GM12865 (cell line): ENCODE results near the gene DLG1.
"Not testable (repeated sequence)": the region's sequence is repeated elsewhere in the genome, so short reads cannot be mapped to it uniquely, and the experiment has no call there.

ENCODE experiments used
- DNase-seq: peaks from one replicate; pipeline ENCODE4 v3.0.0; 2010; ENCODE audit warnings: low read depth
- H3K4me3 ChIP-seq: 2 replicates; pipeline ENCODE4 v1.5.1; 2011; ENCODE audit warnings: mild to moderate bottlenecking, low read depth, low read length, control low read depth
- CTCF ChIP-seq: IDR thresholded peaks from 2 replicates; pipeline ENCODE4 v1.5.1; 2011; ENCODE audit warnings: low read length, control low read depth, low read depth, inconsistent platforms; ENCODE audit not compliant: insufficient read depth; ENCODE audit errors: missing control alignments

The DLG1 gene

GRCh38 chr3:197216169-197216860, 82.1 kb downstream of the DLG1 start:
- no peak for TF ChIP-seq CTCF
- no peak overlapping the region for H3K4me3 ChIP-seq
- no peak for DNase-seq

- no peak for TF ChIP-seq CTCF
- no peak overlapping the region for H3K4me3 ChIP-seq
- DNase-seq = no peak
Observed at GRCh38 chr3:197212290-197212689, 86.1 kb downstream of the DLG1 start.

GRCh38 chr3:197211698-197212097, 86.7 kb downstream of the DLG1 start:
- not testable (repeated sequence) for H3K4me3 ChIP-seq, DNase-seq

- no peak for DNase-seq
- no peak for TF ChIP-seq CTCF
- H3K4me3 ChIP-seq = no peak overlapping the region
Observed at GRCh38 chr3:197209366-197210260, 88.8 kb downstream of the DLG1 start.

- TF ChIP-seq CTCF = no peak
- no peak overlapping the region for H3K4me3 ChIP-seq
- DNase-seq = no peak
Observed at GRCh38 chr3:197206913-197207312, 91.5 kb downstream of the DLG1 start.

GRCh38 chr3:197205675-197206074, 92.7 kb downstream of the DLG1 start:
- no peak for DNase-seq
- TF ChIP-seq CTCF = no peak
- no peak overlapping the region for H3K4me3 ChIP-seq

GRCh38 chr3:197205265-197205664, 93.1 kb downstream of the DLG1 start:
- H3K4me3 ChIP-seq = no peak overlapping the region
- no peak for DNase-seq
- TF ChIP-seq CTCF = no peak
